GM18499 (cell line): ENCODE data around the gene CD274.
"Not testable (repeated sequence)": the region's sequence is repeated elsewhere in the genome, so short reads cannot be mapped to it uniquely, and the experiment has no call there.

Experiments
- ATAC-seq: cut with Tn5 transposase; IDR thresholded peaks from one replicate; pipeline ENCODE4 v1.9.1; 2021; ENCODE audit warnings: moderate number of reproducible peaks; ENCODE audit not compliant: insufficient read depth, unreplicated experiment

The CD274 gene

GRCh38 chr9:5437254-5438216 lies 12.8 kb upstream of the CD274 start, which contains the start of gene PLGRKT:
PLGRKT (minus strand) TSS chr9:5437925; CDS start chr9:5431977, 5,948 bp downstream.
- ATAC-seq, result peak; percentile 81

- peak; percentile 52 for ATAC-seq
Measured at GRCh38 chr9:5438301-5439162, 11.8 kb upstream of the CD274 start.

- no peak for ATAC-seq
Measured at GRCh38 chr9:5440426-5440825, 9.9 kb upstream of the CD274 start.

GRCh38 chr9:5441043-5441442 lies 9.3 kb upstream of the CD274 start:
- ATAC-seq, result no peak

GRCh38 chr9:5442400-5443011 lies 7.8 kb upstream of the CD274 start:
- no peak for ATAC-seq

GRCh38 chr9:5443850-5444249 lies 6.5 kb upstream of the CD274 start:
- ATAC-seq, result no peak

GRCh38 chr9:5445096-5445495 lies 5.2 kb upstream of the CD274 start:
- not testable (repeated sequence) for ATAC-seq

GRCh38 chr9:5445886-5446285 lies 4.5 kb upstream of the CD274 start:
- no peak for ATAC-seq

- no peak for ATAC-seq
Measured at GRCh38 chr9:5446451-5447236, 3.7 kb upstream of the CD274 start.

- no peak for ATAC-seq
Measured at GRCh38 chr9:5447337-5447736, 3.0 kb upstream of the CD274 start.

GRCh38 chr9:5448016-5448415 lies 2.3 kb upstream of the CD274 start:
- no peak for ATAC-seq

- ATAC-seq, result no peak
Measured at GRCh38 chr9:5448461-5449435, 1.6 kb upstream of the CD274 start.

- ATAC-seq, result no peak
Measured at GRCh38 chr9:5449521-5450358, 602 bp upstream of the CD274 start.

- no peak for ATAC-seq
Measured at GRCh38 chr9:5452286-5452609, 1.9 kb downstream of the CD274 start.

- ATAC-seq, result no peak
Measured at GRCh38 chr9:5453004-5453403, 2.7 kb downstream of the CD274 start.

GRCh38 chr9:5453673-5454072 lies 3.3 kb downstream of the CD274 start:
- no peak for ATAC-seq

GRCh38 chr9:5455181-5455580 lies 4.8 kb downstream of the CD274 start:
- ATAC-seq, result no peak

- ATAC-seq, result no peak
Measured at GRCh38 chr9:5459289-5459829, 9.0 kb downstream of the CD274 start.
